PC-3 (cell line): ENCODE data around the gene PTPN1.

ENCODE experiments used
- CTCF ChIP-seq: fragments of 300-600 bp; sonication (generic); conservative IDR thresholded peaks from 2 replicates; pipeline ENCODE4 v1.5.1; 2017; ENCODE audit warnings: antibody characterized with exemption, low read depth, mild to moderate bottlenecking, low read length
- EZH2 ChIP-seq: fragments of 300-600 bp; sonication (generic); IDR thresholded peaks from one replicate; pipeline ENCODE4 v1.6.1; 2017; ENCODE audit warnings: antibody characterized with exemption, mild to moderate bottlenecking, low read length; ENCODE audit not compliant: unreplicated experiment

- TF ChIP-seq CTCF (no peak), EZH2 (no peak)
These were observed 21.9 kb upstream of the PTPN1 start for GRCh38 chr20:50488236-50488806.
